ENCODE data around the gene FAM13B.

DNA sequence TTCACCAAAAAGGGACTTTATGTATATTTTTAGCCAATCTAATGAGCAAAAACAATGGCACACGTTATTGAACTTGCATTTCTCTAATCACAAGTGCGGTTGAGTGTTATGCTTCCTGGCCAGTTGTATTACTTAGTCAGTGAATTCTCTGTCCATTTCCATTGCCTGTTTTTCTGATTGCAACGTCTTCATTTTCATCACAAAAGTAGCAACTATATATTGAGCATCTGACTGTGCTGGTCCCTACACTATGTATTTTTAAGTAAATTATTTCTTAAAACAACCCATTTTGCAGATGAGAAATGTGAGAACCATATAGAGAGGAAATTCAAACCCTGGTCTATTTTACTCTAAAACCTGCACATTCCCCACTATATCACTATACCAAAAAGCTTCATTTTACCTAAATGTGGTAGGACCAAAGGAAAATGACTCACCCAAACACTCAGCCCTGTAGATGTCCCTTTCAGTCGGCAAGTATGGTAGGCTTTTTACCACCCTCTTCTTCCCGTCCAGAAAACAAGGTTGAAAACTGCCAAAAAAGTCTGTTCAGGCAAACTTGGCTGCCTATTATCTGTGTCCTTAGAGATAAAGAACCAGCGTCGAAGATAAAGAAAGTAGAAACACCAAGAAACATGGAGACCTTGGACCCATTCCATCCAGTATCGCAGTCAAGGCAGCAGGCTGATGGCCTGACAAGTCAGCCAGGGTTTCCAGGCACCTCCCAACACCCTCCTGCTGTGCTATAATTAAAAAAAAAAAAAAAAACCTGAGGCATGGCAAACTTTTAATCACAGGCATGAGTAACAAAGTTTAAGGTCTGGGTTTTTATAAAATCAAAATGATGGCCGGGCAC is 18.8 kb upstream of the FAM13B start:
- TF ChIP-seq, protein P1, sequence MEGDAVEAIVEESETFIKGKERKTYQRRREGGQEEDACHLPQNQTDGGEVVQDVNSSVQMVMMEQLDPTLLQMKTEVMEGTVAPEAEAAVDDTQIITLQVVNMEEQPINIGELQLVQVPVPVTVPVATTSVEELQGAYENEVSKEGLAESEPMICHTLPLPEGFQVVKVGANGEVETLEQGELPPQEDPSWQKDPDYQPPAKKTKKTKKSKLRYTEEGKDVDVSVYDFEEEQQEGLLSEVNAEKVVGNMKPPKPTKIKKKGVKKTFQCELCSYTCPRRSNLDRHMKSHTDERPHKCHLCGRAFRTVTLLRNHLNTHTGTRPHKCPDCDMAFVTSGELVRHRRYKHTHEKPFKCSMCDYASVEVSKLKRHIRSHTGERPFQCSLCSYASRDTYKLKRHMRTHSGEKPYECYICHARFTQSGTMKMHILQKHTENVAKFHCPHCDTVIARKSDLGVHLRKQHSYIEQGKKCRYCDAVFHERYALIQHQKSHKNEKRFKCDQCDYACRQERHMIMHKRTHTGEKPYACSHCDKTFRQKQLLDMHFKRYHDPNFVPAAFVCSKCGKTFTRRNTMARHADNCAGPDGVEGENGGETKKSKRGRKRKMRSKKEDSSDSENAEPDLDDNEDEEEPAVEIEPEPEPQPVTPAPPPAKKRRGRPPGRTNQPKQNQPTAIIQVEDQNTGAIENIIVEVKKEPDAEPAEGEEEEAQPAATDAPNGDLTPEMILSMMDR (IDR thresholded peaks at IDR 0.05; ENCODE audit: poor library complexity): no peak
- no peak for TF ChIP-seq EZH2phosphoT487 (IDR thresholded peaks at IDR 0.05; ENCODE audit: low read depth, severe bottlenecking, unreplicated experiment)
- no peak for TF ChIP-seq EZH2 (IDR thresholded peaks at IDR 0.05; ENCODE audit: borderline replicate concordance)

All from hepatocyte (in vitro differentiated cells).